Neuronal stem cell (in vitro differentiated cells): ENCODE measurements around the gene UHRF2.

ENCODE experiments used
- DNase-seq: peaks from one replicate; pipeline ENCODE4 v3.0.0-alpha.2; 2013; ENCODE audit warnings: low spot score
- H2AFZ ChIP-seq: one replicate; pipeline ENCODE4 v1.6.1; 2013; ENCODE audit warnings: mild to moderate bottlenecking, low read length, inconsistent platforms
- H2AK5ac ChIP-seq: 2 replicates; pipeline ENCODE4 v1.6.1; 2013; ENCODE audit warnings: low read depth, mild to moderate bottlenecking, inconsistent platforms, low read length, moderate library complexity, mixed read lengths
- H2BK120ac ChIP-seq: 2 replicates; pipeline ENCODE4 v1.6.1; 2013; ENCODE audit warnings: low read depth, mild to moderate bottlenecking, inconsistent platforms, low read length, moderate library complexity, mixed read lengths
- H2BK12ac ChIP-seq: one replicate; pipeline ENCODE4 v1.6.1; 2013; ENCODE audit warnings: low read length, inconsistent platforms
- H2BK15ac ChIP-seq: 2 replicates; pipeline ENCODE4 v1.6.1; 2013; ENCODE audit warnings: mild to moderate bottlenecking, low read length, inconsistent platforms, mixed read lengths
- H2BK5ac ChIP-seq: one replicate; pipeline ENCODE4 v1.6.1; 2013; ENCODE audit warnings: inconsistent platforms, mild to moderate bottlenecking, low read length, moderate library complexity
- H3K14ac ChIP-seq: one replicate; pipeline ENCODE4 v1.6.1; 2013; ENCODE audit warnings: low read length, inconsistent platforms
- H3K18ac ChIP-seq: 2 replicates; pipeline ENCODE4 v1.6.1; 2013; ENCODE audit warnings: low read length, inconsistent platforms
- H3K23ac ChIP-seq: 2 replicates; pipeline ENCODE4 v1.6.1; 2013; ENCODE audit warnings: low read depth, mild to moderate bottlenecking, mixed read lengths, low read length, inconsistent platforms; ENCODE audit not compliant: poor library complexity
- H3K27ac ChIP-seq: replicated peaks from 3 replicates; pipeline ENCODE4 v1.5.1; 2013; ENCODE audit warnings: low read length, inconsistent platforms
- H3K27me3 ChIP-seq, 3 experiments: 2 replicates each; pipeline ENCODE4 v1.6.1; 2013; ENCODE audit warnings: low read length in 3 of 3, mild to moderate bottlenecking in 2 of 3, inconsistent platforms in 1 of 3, low read depth in 1 of 3, mixed read lengths in 1 of 3, moderate library complexity in 1 of 3; ENCODE audit not compliant: control insufficient read depth in 3 of 3, insufficient read depth in 3 of 3
- H3K36me3 ChIP-seq, 2 donors: replicated peaks in 1 of 2; 2 replicates each; pipeline ENCODE4 v1.6.1; 2013; ENCODE audit warnings: low read length in 2 of 2; ENCODE audit not compliant: control insufficient read depth in 2 of 2, insufficient read depth in 2 of 2
- H3K4ac ChIP-seq: 2 replicates; pipeline ENCODE4 v1.6.1; 2013; ENCODE audit warnings: inconsistent platforms, mild to moderate bottlenecking, low read length, moderate library complexity
- H3K4me1 ChIP-seq, 2 donors: 1 replicate in 1 of 2; 2 replicates in 1 of 2; pipeline ENCODE4 v1.6.1; 2013; ENCODE audit warnings: low read length in 2 of 2, low read depth in 1 of 2; ENCODE audit not compliant: control insufficient read depth in 2 of 2, insufficient read depth in 1 of 2
- H3K4me2 ChIP-seq: one replicate; pipeline ENCODE4 v1.6.1; 2013; ENCODE audit warnings: mild to moderate bottlenecking, low read length, inconsistent platforms; ENCODE audit not compliant: insufficient read depth, poor library complexity, severe bottlenecking
- H3K4me3 ChIP-seq, 2 donors: 2 replicates each; pipeline ENCODE4 v1.5.1; 2013; ENCODE audit warnings: low read length in 2 of 2, mild to moderate bottlenecking in 2 of 2, inconsistent platforms in 1 of 2, moderate library complexity in 1 of 2
- H3K79me1 ChIP-seq: one replicate; pipeline ENCODE4 v1.6.1; 2013; ENCODE audit warnings: low read depth, mild to moderate bottlenecking, inconsistent platforms, low read length, moderate library complexity
- H3K9ac ChIP-seq: one replicate; pipeline ENCODE4 v1.6.1; 2013; ENCODE audit warnings: mild to moderate bottlenecking, low read depth, low read length, inconsistent platforms; ENCODE audit not compliant: poor library complexity
- H3K9me3 ChIP-seq, 2 donors: replicated peaks in 1 of 2; 2 replicates each; pipeline versions ENCODE3 to v1.6.1; 2013; ENCODE audit warnings: low read length in 2 of 2, mild to moderate bottlenecking in 2 of 2, inconsistent platforms in 1 of 2, low read depth in 1 of 2, mixed read lengths in 1 of 2, moderate library complexity in 1 of 2; ENCODE audit not compliant: control insufficient read depth in 2 of 2, insufficient read depth in 1 of 2
- H4K8ac ChIP-seq: one replicate; pipeline ENCODE4 v1.6.1; 2013; ENCODE audit warnings: low read depth, mild to moderate bottlenecking, inconsistent platforms, low read length, moderate library complexity
- H4K91ac ChIP-seq: one replicate; pipeline ENCODE4 v1.6.1; 2013; ENCODE audit warnings: low read length, low read depth, mild to moderate bottlenecking, inconsistent platforms; ENCODE audit not compliant: poor library complexity
- WGBS, 2 donors: extraction: QIAGEN DNeasy Blood & Tissue Kit; methylation state at CpG; one replicate each; pipeline ENCODE4 v1.1.7; 2013; ENCODE audit warnings: missing lambda C conversion rate in 2 of 2, mixed read lengths in 1 of 2; ENCODE audit not compliant: insufficient read length in 2 of 2, insufficient replicate concordance in 1 of 2; ENCODE audit errors: extremely low coverage in 2 of 2; 5-methylcytosine and 5-hydroxymethylcytosine counted together

UHRF2 gene

GRCh38 chr9:6502399-6502798 is 89.4 kb downstream of the UHRF2 start:
- no peak overlapping the region for H3K4ac ChIP-seq

GRCh38 chr9:6506571-6506970 is 93.6 kb downstream of the UHRF2 start:
- Histone ChIP-seq H2BK15ac (no peak overlapping the region), H3K9me3 (no peaks in the 10 kb centered on the region), H3K4me1 (no peaks in the 10 kb centered on the region), H2BK12ac (no peak overlapping the region), H4K8ac (no peak overlapping the region), H2AFZ (no peak overlapping the region), H4K91ac (no peak overlapping the region), H3K27me3 (no peaks in the 10 kb centered on the region), H3K4ac (no peak overlapping the region), H3K4me3 (no peak overlapping the region), H3K27ac (no peak overlapping the region), H3K79me1 (no peaks in the 10 kb centered on the region), H3K23ac (no peak overlapping the region), H2BK120ac (no peak overlapping the region), H3K14ac (no peak overlapping the region), H3K4me2 (no peak overlapping the region), H2BK5ac (no peak overlapping the region), H3K36me3 (peaks cover 21 to 89% of the 10 kb centered on the region in 2 donors), H3K9ac (no peak overlapping the region), H3K18ac (no peak overlapping the region), H2AK5ac (no peak overlapping the region)
- no peak for DNase-seq
- WGBS, 2 donors = no CpG with 5 or more reads among the region's 2 CpGs

More at GRCh38 chr9:6502399-6502798, 89.4 kb downstream of the UHRF2 start:
- Histone ChIP-seq H3K18ac (no peak overlapping the region), H3K27ac (no peak overlapping the region), H3K23ac (no peak overlapping the region), H3K9me3 (no peaks in the 10 kb centered on the region), H3K27me3 (no peaks in the 10 kb centered on the region), H2BK15ac (no peak overlapping the region), H3K4me2 (no peak overlapping the region), H3K36me3 (peaks cover 26 to 97% of the 10 kb centered on the region in 2 donors), H3K14ac (no peak overlapping the region), H3K4me3 (no peak overlapping the region), H4K91ac (no peak overlapping the region), H2AK5ac (no peak overlapping the region), H2AFZ (no peak overlapping the region), H3K9ac (no peak overlapping the region), H4K8ac (no peak overlapping the region), H2BK12ac (no peak overlapping the region), H3K79me1 (no peaks in the 10 kb centered on the region), H3K4me1 (no peaks in the 10 kb centered on the region), H2BK5ac (no peak overlapping the region), H2BK120ac (no peak overlapping the region)
- no CpG with 5 or more reads among the region's 3 CpGs for WGBS, 2 donors
- DNase-seq = no peak

- Histone ChIP-seq H3K14ac (no peak overlapping the region), H3K79me1 (no peaks in the 10 kb centered on the region), H4K91ac (no peak overlapping the region), H4K8ac (no peak overlapping the region), H3K27ac (no peak overlapping the region), H3K9me3 (no peaks in the 10 kb centered on the region), H3K4ac (no peak overlapping the region), H3K36me3 (peaks cover 10 to 40% of the 10 kb centered on the region in 2 donors), H2BK120ac (no peak overlapping the region), H3K4me2 (no peak overlapping the region), H2BK12ac (no peak overlapping the region), H2BK15ac (no peak overlapping the region), H2AK5ac (no peak overlapping the region), H3K23ac (no peak overlapping the region), H3K27me3 (no peaks in the 10 kb centered on the region), H3K18ac (no peak overlapping the region), H3K9ac (no peak overlapping the region), H2BK5ac (no peak overlapping the region), H2AFZ (no peak overlapping the region), H3K4me1 (no peaks in the 10 kb centered on the region), H3K4me3 (no peak overlapping the region)
- no peak for DNase-seq
- WGBS, 2 donors = no CpG with 5 or more reads among the region's 3 CpGs
Measured at GRCh38 chr9:6512085-6512657, 99.2 kb downstream of the UHRF2 start.

GRCh38 chr9:6522263-6522662 is 109.3 kb downstream of the UHRF2 start:
- Histone ChIP-seq H3K4me1 (no peaks in the 10 kb centered on the region), H3K36me3 (peaks cover 0 to 7% of the 10 kb centered on the region in 2 donors), H3K9ac (no peak overlapping the region), H3K23ac (no peak overlapping the region), H2AK5ac (no peak overlapping the region), H4K91ac (no peak overlapping the region), H3K79me1 (no peaks in the 10 kb centered on the region), H2BK5ac (no peak overlapping the region), H2BK12ac (no peak overlapping the region), H3K27ac (no peak overlapping the region), H3K14ac (no peak overlapping the region), H2AFZ (no peak overlapping the region), H2BK15ac (no peak overlapping the region), H3K4me2 (no peak overlapping the region), H4K8ac (no peak overlapping the region), H3K4me3 (no peak overlapping the region), H2BK120ac (no peak overlapping the region), H3K18ac (no peak overlapping the region), H3K27me3 (no peaks in the 10 kb centered on the region), H3K4ac (no peak overlapping the region), H3K9me3 (no peaks in the 10 kb centered on the region)
- WGBS, 2 donors = 100% methylated on average over 1 of the region's 4 CpGs; no CpG with 5 or more reads in 1 of the 2 donors
- DNase-seq = no peak
